Myocyte (in vitro differentiated cells): ENCODE measurements around the gene BCL2. TPM values are rescaled to one million over a fixed set of nuclear protein-coding genes. Genes with fewer than 3 reads are reported as not detected.

ENCODE experiments used
- DNase-seq: peaks from one replicate; pipeline ENCODE4 v3.0.0-alpha.2; 2012; ENCODE audit warnings: low read depth
- total RNA-seq: library from RNA; depleted of rRNA; stranded (reverse); fragments of >200 nt; gene quantifications from 2 replicates; pipeline ENCODE4 v1.2.3, GENCODE V29; 2014

Gene BCL2
- total RNA-seq, 1 donor from 2014 or later, result 4.2 TPM

- no peak for DNase-seq
Observed at GRCh38 chr18:63260380-63260754, 59.2 kb downstream of the BCL2 start.

DNA sequence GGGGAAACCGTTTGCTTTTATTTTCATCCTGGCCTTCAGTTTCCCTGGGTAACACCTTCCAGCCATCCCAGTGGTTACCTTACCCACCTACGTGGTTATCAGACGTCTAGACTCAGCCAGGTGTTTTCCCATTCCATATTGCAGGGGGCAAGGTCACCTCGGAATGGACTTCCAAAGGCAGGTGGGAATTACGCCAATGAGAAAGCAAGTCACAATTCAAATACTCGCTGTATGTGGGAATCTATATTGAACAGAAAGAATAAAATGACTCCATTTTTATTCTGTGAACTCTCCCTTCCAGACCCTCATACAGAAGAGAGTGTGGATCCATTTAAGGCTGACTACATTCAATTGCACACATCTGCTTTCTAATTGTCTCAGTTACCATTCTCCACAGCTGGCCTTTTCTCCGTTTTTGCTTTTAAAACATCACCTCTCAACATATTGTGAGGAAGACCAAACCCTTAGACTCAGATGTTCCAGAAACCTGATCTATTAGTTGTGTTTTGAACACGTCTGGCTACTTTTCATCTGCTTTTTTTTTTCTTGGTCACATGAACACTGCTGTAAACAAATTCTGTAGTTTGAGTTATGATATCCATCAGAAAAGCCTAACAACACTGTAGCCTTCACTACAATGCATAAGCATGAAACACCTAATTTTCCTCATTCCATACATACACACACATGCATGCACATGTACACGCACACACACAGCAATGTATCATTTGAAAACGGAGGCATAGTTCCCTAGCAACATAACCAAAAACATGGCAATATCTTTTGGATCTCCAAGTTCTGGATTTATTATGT is 59.8 kb downstream of the BCL2 start:
- DNase-seq, result no peak

GRCh38 chr18:63258749-63259566 is 60.6 kb downstream of the BCL2 start:
- DNase-seq, result no peak

- DNase-seq, result no peak
Observed at GRCh38 chr18:63257453-63257852, 62.1 kb downstream of the BCL2 start.

DNA sequence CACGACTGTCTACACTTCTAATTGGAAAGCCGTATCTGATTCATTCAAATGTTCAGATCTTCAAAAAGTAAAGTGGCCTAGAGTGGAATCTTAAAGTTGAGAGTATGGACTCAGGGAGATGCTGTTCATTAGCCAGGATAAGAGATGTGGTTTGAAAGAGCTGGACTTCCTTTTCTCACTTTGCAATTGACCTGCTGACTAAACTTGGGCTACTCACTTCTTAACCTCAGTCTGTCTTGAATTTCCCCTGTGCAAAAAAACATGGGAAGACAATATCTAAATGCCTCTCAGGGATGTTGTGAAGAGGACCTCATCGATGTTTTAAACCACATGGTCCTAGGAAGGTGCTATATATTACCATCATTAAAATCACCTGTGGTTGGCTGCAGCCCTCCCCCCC is 64.1 kb downstream of the BCL2 start:
- DNase-seq, result no peak

DNA sequence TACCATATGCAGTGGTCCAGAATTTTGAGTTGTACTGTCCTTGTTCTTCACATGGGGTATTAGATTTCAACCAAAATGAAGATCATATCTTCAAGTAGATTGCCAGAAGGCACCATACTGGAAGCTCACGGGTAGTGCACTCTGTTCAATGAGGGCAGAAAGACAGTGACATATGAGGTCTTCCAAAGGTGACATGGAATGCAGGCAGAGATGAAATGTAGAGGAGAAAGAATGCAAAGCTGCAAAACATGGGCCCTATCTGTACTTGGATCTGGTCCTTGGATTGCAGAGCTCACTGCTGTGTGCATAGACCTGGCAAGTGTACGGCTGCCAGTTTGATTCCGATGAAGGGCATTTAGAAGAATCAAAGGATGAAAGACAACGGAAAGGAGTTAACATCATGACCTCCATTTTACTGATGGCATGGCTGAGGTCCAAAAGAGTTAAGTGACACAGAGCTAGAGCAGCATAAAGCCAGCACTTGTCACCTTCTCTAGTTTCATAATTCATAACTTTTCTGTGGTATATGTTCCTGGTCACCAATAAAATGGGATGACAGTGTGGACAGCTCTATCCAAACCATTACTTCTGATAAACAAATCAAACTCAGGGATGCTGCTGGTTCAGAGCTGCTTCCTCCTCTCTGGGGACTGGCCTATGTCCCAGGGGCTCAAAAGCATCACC is 64.7 kb downstream of the BCL2 start:
- no peak for DNase-seq

DNA sequence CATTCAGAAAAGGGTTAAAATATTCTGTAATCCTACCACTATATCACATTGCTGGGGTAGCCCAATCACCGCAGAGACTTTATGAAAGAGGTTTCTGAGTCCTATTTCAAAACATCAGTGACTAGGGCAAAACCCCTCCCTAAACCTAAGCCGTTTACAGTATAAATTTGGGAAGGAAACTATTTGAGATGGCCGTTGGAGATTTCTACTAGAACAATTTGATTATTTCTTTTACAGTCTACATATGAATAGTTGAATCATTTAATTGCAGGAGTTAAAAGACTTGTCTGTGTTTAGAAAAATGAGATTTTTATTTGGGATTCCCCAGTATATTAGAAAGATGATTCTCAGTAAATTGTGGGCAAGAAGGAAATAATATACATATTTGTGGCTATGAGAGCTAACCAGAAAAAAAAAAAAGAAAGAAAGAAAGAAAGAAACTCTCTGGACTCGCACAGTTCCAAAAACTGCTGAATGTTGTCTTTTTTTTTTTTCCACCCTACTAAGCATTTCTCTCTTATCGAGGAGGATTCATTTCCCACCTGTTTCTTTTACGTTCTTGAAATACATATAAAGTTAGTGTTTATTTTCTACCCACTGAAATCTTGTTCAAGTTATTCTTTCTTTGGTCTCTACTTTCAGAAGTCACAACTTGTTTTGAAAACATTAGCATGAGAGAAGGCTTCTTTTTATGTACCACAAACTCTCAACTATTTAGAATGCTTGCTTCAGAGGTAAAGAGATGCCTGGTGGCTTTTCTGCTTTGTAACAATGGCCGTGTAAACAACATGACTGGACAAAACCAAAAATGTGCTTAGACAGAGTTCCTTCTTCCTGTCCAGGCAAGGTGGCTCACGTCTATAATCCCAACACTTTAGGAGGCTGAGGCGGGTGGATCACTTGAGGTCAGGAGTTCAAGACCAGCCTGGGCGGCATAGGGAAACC is 65.9 kb downstream of the BCL2 start:
- DNase-seq, result peak; percentile 39

- DNase-seq, result no peak
Observed at GRCh38 chr18:63253014-63253413, 66.6 kb downstream of the BCL2 start.

DNA sequence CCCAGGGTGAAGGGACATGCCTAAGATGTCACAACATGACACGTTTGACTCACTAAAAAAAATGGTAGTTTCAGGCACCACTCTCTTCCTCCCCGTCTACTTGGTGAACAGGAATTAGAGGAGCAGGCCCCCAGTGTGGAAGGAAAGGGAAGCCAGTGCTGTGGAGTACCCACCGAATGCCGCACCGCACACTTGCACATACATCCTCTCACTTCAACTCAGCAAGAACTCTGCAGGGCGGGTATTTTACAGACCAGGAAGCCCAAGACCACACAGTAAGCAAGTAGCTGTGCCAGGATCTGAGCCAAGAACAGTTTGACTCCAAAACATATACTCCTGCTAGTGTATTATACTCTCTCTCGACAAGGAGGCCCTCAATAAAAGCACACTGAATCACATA is 69.8 kb downstream of the BCL2 start:
- DNase-seq, result no peak

- no peak for DNase-seq
Observed at GRCh38 chr18:63247926-63248325, 71.6 kb downstream of the BCL2 start.

GRCh38 chr18:63247506-63247905 is 72.1 kb downstream of the BCL2 start:
- DNase-seq, result no peak

GRCh38 chr18:63245600-63245999 is 74.0 kb downstream of the BCL2 start:
- no peak for DNase-seq

DNA sequence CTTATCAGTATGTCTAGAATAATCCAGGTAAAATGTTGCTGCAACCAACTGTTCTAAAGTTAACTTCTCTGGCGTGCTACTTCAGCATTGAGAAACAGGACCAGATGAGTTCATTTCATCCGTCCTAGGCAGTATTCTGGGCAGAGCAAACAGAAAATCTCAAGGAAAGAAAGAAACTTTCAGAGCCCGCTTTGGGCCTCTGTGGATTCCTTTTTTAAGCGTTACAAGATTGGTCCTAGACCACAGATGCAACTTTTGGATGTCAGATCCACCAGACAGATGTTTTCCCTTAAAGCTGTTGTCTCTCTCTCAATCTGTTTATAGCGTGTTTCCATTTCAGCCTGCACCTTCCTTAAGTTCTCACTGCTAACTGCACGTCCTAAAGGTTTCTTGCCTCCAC is 75.0 kb downstream of the BCL2 start:
- no peak for DNase-seq

DNA sequence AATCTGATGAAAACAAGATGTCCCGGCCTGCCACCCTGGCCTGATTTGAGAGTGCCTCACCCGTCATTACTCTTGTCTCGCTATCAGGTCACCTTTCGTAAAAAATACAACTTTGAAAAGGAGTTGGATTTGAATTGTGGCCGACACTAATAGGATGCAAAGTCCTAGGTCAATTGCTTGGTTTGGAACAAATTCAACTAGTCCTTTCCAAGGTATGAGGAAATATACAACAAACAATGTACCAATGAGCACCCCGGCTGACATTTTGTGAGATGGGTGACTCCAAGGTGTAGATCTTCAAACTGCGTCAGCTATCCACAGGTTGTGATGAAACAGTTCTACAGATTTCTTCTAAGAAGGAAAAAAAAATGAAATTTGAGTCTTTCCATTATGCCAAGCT is 77.8 kb downstream of the BCL2 start:
- DNase-seq, result no peak

- DNase-seq, result no peak
Observed at GRCh38 chr18:63241317-63241712, 78.3 kb downstream of the BCL2 start.

DNA sequence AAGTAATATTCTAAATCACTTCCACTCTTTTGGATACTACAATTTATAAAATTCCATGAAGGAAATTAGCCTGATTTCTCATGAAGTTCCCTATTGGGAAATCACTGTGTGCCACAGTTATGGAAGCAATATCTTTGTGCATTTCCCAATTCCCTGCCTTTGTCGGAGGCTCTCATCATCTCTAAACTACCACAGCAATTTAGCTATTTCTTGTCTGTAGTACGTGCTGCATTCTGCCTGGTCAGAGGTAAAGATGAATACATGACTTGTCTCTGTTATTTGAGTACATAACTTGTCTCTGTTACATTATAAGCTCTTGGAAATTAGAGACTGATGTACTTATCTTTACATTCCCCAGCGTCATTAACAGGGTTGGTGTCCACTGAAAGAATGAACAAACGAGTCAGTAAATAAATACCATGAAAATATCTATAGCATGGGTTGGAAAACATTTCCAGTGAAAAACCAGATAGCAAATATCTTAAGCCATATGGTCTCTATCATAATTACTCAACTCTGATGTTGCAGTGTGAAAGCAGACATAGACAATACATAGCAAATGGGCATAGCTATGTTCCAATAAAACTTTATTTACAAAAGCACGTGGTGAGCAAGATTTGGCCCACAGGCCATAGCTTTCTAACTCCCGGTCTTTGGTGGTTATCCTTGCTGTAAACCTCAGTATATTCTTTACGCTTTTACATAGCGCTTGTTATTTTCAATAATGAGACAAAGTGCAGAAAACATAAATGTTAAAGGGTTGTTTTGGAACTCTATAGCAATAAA is 78.8 kb downstream of the BCL2 start:
- no peak for DNase-seq

DNA sequence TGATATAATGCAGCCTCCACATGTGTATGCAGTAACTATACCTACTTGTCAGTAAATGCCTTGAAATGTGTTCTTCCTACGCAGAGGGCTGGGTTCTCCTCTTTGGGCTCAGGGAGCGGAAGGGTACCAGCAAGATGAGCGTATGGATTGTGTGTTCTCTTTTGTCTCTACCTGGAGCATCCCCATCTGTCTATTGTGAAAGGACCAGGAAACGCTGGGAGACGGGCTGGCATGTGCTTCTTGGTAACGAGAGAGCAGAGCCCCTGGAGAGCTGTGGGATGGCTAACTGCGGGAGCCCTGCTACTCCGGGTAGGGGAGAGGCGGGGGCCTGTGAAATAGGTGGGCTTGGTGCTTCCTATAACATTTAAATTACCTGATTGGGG is 80.9 kb downstream of the BCL2 start:
- DNase-seq, result peak; percentile 12

GRCh38 chr18:63237881-63238692 is 81.5 kb downstream of the BCL2 start:
- peak; percentile 96 for DNase-seq
